Hepatocyte (in vitro differentiated cells): ENCODE results near the gene TRPM1. TPM values are rescaled to one million over a fixed set of nuclear protein-coding genes. Genes with fewer than 3 reads are reported as not detected.

Experiments
- DNase-seq: peaks from one replicate; pipeline ENCODE4 v3.0.0-alpha.2; 2016; ENCODE audit warnings: low spot score
- H2AFZ ChIP-seq: fragments of 200-600 bp; sonication (generic); 2 replicates; pipeline ENCODE4 v1.6.0; 2016; ENCODE audit warnings: antibody characterized with exemption, mild to moderate bottlenecking
- H3K27ac ChIP-seq: fragments of 200-600 bp; sonication (generic); 2 replicates; pipeline ENCODE4 v1.5.1; 2016; ENCODE audit warnings: mild to moderate bottlenecking
- H3K27me3 ChIP-seq: fragments of 200-600 bp; sonication (generic); 2 replicates; pipeline ENCODE4 v1.6.1; 2016
- H3K36me3 ChIP-seq: fragments of 200-600 bp; sonication (generic); replicated peaks from 2 replicates; pipeline ENCODE4 v1.5.1; 2016; ENCODE audit warnings: low read depth; ENCODE audit not compliant: insufficient read depth
- H3K4me1 ChIP-seq: fragments of 200-600 bp; sonication (generic); 2 replicates; pipeline ENCODE4 v1.5.1; 2016; ENCODE audit warnings: mild to moderate bottlenecking, moderate library complexity; ENCODE audit not compliant: insufficient read depth
- H3K4me2 ChIP-seq: fragments of 200-600 bp; sonication (generic); 2 replicates; pipeline ENCODE4 v1.6.0; 2016
- H3K4me3 ChIP-seq: fragments of 200-600 bp; sonication (generic); 2 replicates; pipeline ENCODE4 v1.5.1; 2016; ENCODE audit warnings: mild to moderate bottlenecking
- H3K79me2 ChIP-seq: fragments of 200-600 bp; sonication (generic); 2 replicates; pipeline ENCODE4 v1.6.0; 2017; ENCODE audit warnings: mild to moderate bottlenecking
- H3K9me2 ChIP-seq: fragments of 200-600 bp; sonication (generic); replicated peaks from 2 replicates; pipeline ENCODE4 v1.6.0; 2017; ENCODE audit warnings: mild to moderate bottlenecking; ENCODE audit not compliant: insufficient read depth
- H3K9me3 ChIP-seq: fragments of 200-600 bp; sonication (generic); 2 replicates; pipeline ENCODE4 v1.5.1; 2016; ENCODE audit warnings: low read depth, mild to moderate bottlenecking
- H4K20me1 ChIP-seq: fragments of 200-600 bp; sonication (generic); 2 replicates; pipeline ENCODE4 v1.6.0; 2016; ENCODE audit warnings: mild to moderate bottlenecking; ENCODE audit not compliant: insufficient read depth, poor library complexity, severe bottlenecking
- CTCF ChIP-seq: fragments of 200-600 bp; sonication (generic); IDR thresholded peaks from 2 replicates; pipeline ENCODE4 v1.5.1; 2016; ENCODE audit warnings: antibody characterized with exemption, mild to moderate bottlenecking; ENCODE audit not compliant: poor library complexity
- EZH2 ChIP-seq: fragments of 200-600 bp; sonication (generic); IDR thresholded peaks from 2 replicates; pipeline ENCODE4 v1.6.1; 2016; ENCODE audit warnings: antibody characterized with exemption, mild to moderate bottlenecking, borderline replicate concordance
- EZH2phosphoT487 ChIP-seq: fragments of 200-600 bp; sonication (generic); IDR thresholded peaks from one replicate; pipeline ENCODE4 v1.6.1; 2018; ENCODE audit warnings: antibody characterized with exemption, mild to moderate bottlenecking, low read depth, moderate library complexity; ENCODE audit not compliant: unreplicated experiment, severe bottlenecking
- WGBS: methylation state at CpG from one replicate; pipeline ENCODE4 v1.1.6; 2016; ENCODE audit warnings: low lambda C conversion rate; ENCODE audit errors: missing lambda C conversion rate; 5-methylcytosine and 5-hydroxymethylcytosine counted together
- polyA plus RNA-seq: library from polyadenylated mRNA; unstranded; fragments of >200 nt; fragmentation: Nextera tagmentation; extraction: Ambion mirVana; gene quantifications from 2 replicates; pipeline ENCODE4 v1.2.1, GENCODE V29; 2016
- total RNA-seq: library from RNA; depleted of rRNA; stranded (reverse); fragments of >200 nt; gene quantifications from 2 replicates; pipeline ENCODE4 v1.2.3, GENCODE V29; 2014

The TRPM1 gene
- total and polyA plus RNA-seq, 2 experiments from 2014 or later, result not detected

GRCh38 chr15:31046759-31047359 lies 54.7 kb downstream of the TRPM1 start:
- Histone ChIP-seq H3K79me2 (no peaks in the 10 kb centered on the region), H3K9me3 (no peaks in the 10 kb centered on the region), H3K9me2 (no peaks in the 10 kb centered on the region), H3K27ac (no peak overlapping the region), H3K36me3 (no peaks in the 10 kb centered on the region), H3K4me2 (no peak overlapping the region), H3K27me3 (no peaks in the 10 kb centered on the region), H3K4me1 (no peaks in the 10 kb centered on the region), H3K4me3 (no peak overlapping the region), H2AFZ (no peak overlapping the region), H4K20me1 (no peaks in the 10 kb centered on the region)
- no peak for DNase-seq
- WGBS, result 91% methylated on average over 19 of the region's 19 CpGs
- TF ChIP-seq EZH2phosphoT487 (no peak), EZH2 (no peak), CTCF (no peak)

- no peak overlapping the region for H3K4me2 ChIP-seq
- H2AFZ ChIP-seq, result no peak overlapping the region
- no peaks in the 10 kb centered on the region for H3K27me3 ChIP-seq
- TF ChIP-seq EZH2phosphoT487 (no peak), CTCF (no peak), EZH2 (no peak)
- H3K36me3 ChIP-seq, result no peaks in the 10 kb centered on the region
- no peaks in the 10 kb centered on the region for H4K20me1 ChIP-seq
- no peaks in the 10 kb centered on the region for H3K79me2 ChIP-seq
- DNase-seq, result no peak
- no peaks in the 10 kb centered on the region for H3K9me3 ChIP-seq
- WGBS, result 95% methylated on average over 3 of the region's 3 CpGs
- H3K27ac ChIP-seq, result no peak overlapping the region
- no peak overlapping the region for H3K4me3 ChIP-seq
- H3K9me2 ChIP-seq, result no peaks in the 10 kb centered on the region
- H3K4me1 ChIP-seq, result no peaks in the 10 kb centered on the region
These were observed 55.9 kb downstream of the TRPM1 start for GRCh38 chr15:31045606-31046005.

GRCh38 chr15:31042751-31043150 lies 58.8 kb downstream of the TRPM1 start:
- no peak overlapping the region for H2AFZ ChIP-seq
- 66% methylated on average over 2 of the region's 2 CpGs for WGBS

More at GRCh38 chr15:31042751-31043150, 58.8 kb downstream of the TRPM1 start:
- Histone ChIP-seq H3K27me3 (no peaks in the 10 kb centered on the region), H3K4me2 (no peak overlapping the region), H3K79me2 (no peaks in the 10 kb centered on the region), H3K4me3 (no peak overlapping the region), H4K20me1 (no peaks in the 10 kb centered on the region), H3K9me3 (no peaks in the 10 kb centered on the region), H3K36me3 (no peaks in the 10 kb centered on the region), H3K9me2 (no peaks in the 10 kb centered on the region), H3K4me1 (no peaks in the 10 kb centered on the region), H3K27ac (no peak overlapping the region)
- DNase-seq, result no peak
- no peak for TF ChIP-seq EZH2
- TF ChIP-seq EZH2phosphoT487, result no peak
- no peak for TF ChIP-seq CTCF
